HEK293 (cell line): ENCODE measurements around the gene ANGPT4.

Source experiments
- CTCF ChIA-PET: fragments of 350-600 bp; formaldehyde crosslinking; extraction: SDS; loops from one replicate; lab custom pipeline; 2021; ENCODE audit warnings: antibody characterized with exemption; lab: Yijun Ruan, JAX
- POLR2A ChIA-PET: fragments of 300-600 bp; formaldehyde crosslinking; extraction: SDS; loops from one replicate; lab custom pipeline; 2020; ENCODE audit warnings: antibody characterized with exemption, inconsistent platforms; lab: Yijun Ruan, JAX
- H3K27ac ChIP-seq: fragments of 200-500 bp; sonication (Bioruptor generic); 2 replicates; pipeline ENCODE4 v1.5.1; 2014; ENCODE audit warnings: low read depth, low read length, control low read depth, inconsistent platforms; ENCODE audit errors: extremely low read depth
- H3K36me3 ChIP-seq, 2 experiments: fragments of 200-500 bp in 1 of 2; sonication (Bioruptor generic) in 1 of 2; 1 replicate in 1 of 2; 2 replicates in 1 of 2; pipeline ENCODE4 v1.5.1; 2014 to 2017; ENCODE audit warnings: inconsistent platforms in 2 of 2, low read length in 2 of 2; ENCODE audit not compliant: control insufficient read depth in 2 of 2, insufficient read depth in 1 of 2
- H3K4me1 ChIP-seq: fragments of 200-500 bp; sonication (Bioruptor generic); 2 replicates; pipeline ENCODE4 v1.5.1; 2014; ENCODE audit warnings: mild to moderate bottlenecking, low read length, inconsistent platforms; ENCODE audit not compliant: control insufficient read depth, insufficient read depth
- H3K4me3 ChIP-seq: 2 replicates; pipeline ENCODE4 v1.5.1; 2011; ENCODE audit warnings: low read depth, mild to moderate bottlenecking, control low read depth, low read length, moderate library complexity
- H3K9me3 ChIP-seq: fragments of 200-500 bp; sonication (Bioruptor generic); 2 replicates; pipeline ENCODE4 v1.5.1; 2014; ENCODE audit warnings: low read depth, low read length, inconsistent platforms; ENCODE audit not compliant: control insufficient read depth, insufficient read depth
- EGR2 ChIP-seq: fragments of 450-650 bp; formaldehyde crosslinking; IDR thresholded peaks from 2 replicates; pipeline ENCODE4 v1.5.1; 2016; ENCODE audit warnings: low read depth, missing biosample characterization, missing genetic modification characterization
- FEZF1 ChIP-seq: fragments of 450-650 bp; formaldehyde crosslinking; IDR thresholded peaks from 2 replicates; pipeline ENCODE4 v1.5.1; 2016; ENCODE audit warnings: missing biosample characterization, missing genetic modification characterization
- GFI1B ChIP-seq: fragments of 450-650 bp; formaldehyde crosslinking; IDR thresholded peaks from 2 replicates; pipeline ENCODE4 v1.5.1; 2016; ENCODE audit warnings: missing biosample characterization, missing genetic modification characterization
- INSM2 ChIP-seq: fragments of 450-650 bp; formaldehyde crosslinking; IDR thresholded peaks from 2 replicates; pipeline ENCODE4 v1.5.1; 2016; ENCODE audit warnings: missing biosample characterization, missing genetic modification characterization
- KLF16 ChIP-seq: fragments of 450-650 bp; formaldehyde crosslinking; IDR thresholded peaks from 2 replicates; pipeline ENCODE4 v1.5.1; 2017; ENCODE audit warnings: missing biosample characterization, missing genetic modification characterization
- KLF7 ChIP-seq: fragments of 450-650 bp; formaldehyde crosslinking; IDR thresholded peaks from 2 replicates; pipeline ENCODE4 v1.5.1; 2016; ENCODE audit warnings: missing biosample characterization, missing genetic modification characterization, borderline replicate concordance
- MEIS1 ChIP-seq: sonication (generic); formaldehyde crosslinking; IDR thresholded peaks from 2 replicates; pipeline ENCODE4 v1.8.1; 2022; ENCODE audit warnings: missing genetic modification reagents, mild to moderate bottlenecking, borderline replicate concordance
- MZF1 ChIP-seq: fragments of 450-650 bp; formaldehyde crosslinking; IDR thresholded peaks from 2 replicates; pipeline ENCODE4 v1.5.1; 2017; ENCODE audit warnings: missing biosample characterization, missing genetic modification characterization, borderline replicate concordance
- OVOL3 ChIP-seq: fragments of 450-650 bp; formaldehyde crosslinking; IDR thresholded peaks from 2 replicates; pipeline ENCODE4 v1.5.1; 2016; ENCODE audit warnings: missing biosample characterization, missing genetic modification characterization
- SP2 ChIP-seq: fragments of 450-650 bp; formaldehyde crosslinking; IDR thresholded peaks from 2 replicates; pipeline ENCODE4 v1.5.1; 2016; ENCODE audit warnings: missing biosample characterization, missing genetic modification characterization
- ZBTB11 ChIP-seq: fragments of 450-650 bp; formaldehyde crosslinking; conservative IDR thresholded peaks from 2 replicates; pipeline ENCODE4 v1.5.1; 2016; ENCODE audit warnings: low read depth, missing biosample characterization, missing genetic modification characterization
- ZBTB44 ChIP-seq: fragments of 450-650 bp; IDR thresholded peaks from 2 replicates; pipeline ENCODE4 v1.5.1; 2018; ENCODE audit warnings: missing biosample characterization, mild to moderate bottlenecking, missing genetic modification characterization
- ZFP41 ChIP-seq: fragments of 450-650 bp; formaldehyde crosslinking; IDR thresholded peaks from 2 replicates; pipeline ENCODE4 v1.5.1; 2016; ENCODE audit warnings: missing biosample characterization, missing genetic modification characterization, borderline replicate concordance
- ZNF16 ChIP-seq: fragments of 450-650 bp; formaldehyde crosslinking; IDR thresholded peaks from 2 replicates; pipeline ENCODE4 v1.5.1; 2016; ENCODE audit warnings: low read depth, missing biosample characterization, missing genetic modification characterization
- ZNF184 ChIP-seq: fragments of 450-650 bp; IDR thresholded peaks from 2 replicates; pipeline ENCODE4 v1.5.1; 2018; ENCODE audit warnings: missing biosample characterization, mild to moderate bottlenecking, missing genetic modification characterization
- ZNF23 ChIP-seq: fragments of 450-650 bp; formaldehyde crosslinking; IDR thresholded peaks from 2 replicates; pipeline ENCODE4 v1.5.1; 2016; ENCODE audit warnings: missing biosample characterization, missing genetic modification characterization, borderline replicate concordance
- ZNF341 ChIP-seq: fragments of 450-650 bp; formaldehyde crosslinking; IDR thresholded peaks from 2 replicates; pipeline ENCODE4; 2016; ENCODE audit warnings: low read depth, missing biosample characterization, missing genetic modification characterization
- ZNF350 ChIP-seq: fragments of 450-650 bp; formaldehyde crosslinking; IDR thresholded peaks from 2 replicates; pipeline ENCODE4 v1.5.0; 2017; ENCODE audit warnings: missing biosample characterization, mild to moderate bottlenecking, missing genetic modification characterization
- ZNF394 ChIP-seq: fragments of 450-650 bp; formaldehyde crosslinking; IDR thresholded peaks from 2 replicates; pipeline ENCODE4 v1.5.1; 2016; ENCODE audit warnings: missing biosample characterization, missing genetic modification characterization, mild to moderate bottlenecking, moderate library complexity, borderline replicate concordance
- ZNF416 ChIP-seq: fragments of 450-650 bp; formaldehyde crosslinking; IDR thresholded peaks from 2 replicates; pipeline ENCODE4 v1.5.1; 2016; ENCODE audit warnings: missing biosample characterization, missing genetic modification characterization
- ZNF473 ChIP-seq: fragments of 450-650 bp; formaldehyde crosslinking; IDR thresholded peaks from 2 replicates; pipeline ENCODE4 v1.5.1; 2017; ENCODE audit warnings: missing biosample characterization, missing genetic modification characterization
- ZNF544 ChIP-seq: fragments of 450-650 bp; formaldehyde crosslinking; IDR thresholded peaks from 2 replicates; pipeline ENCODE4 v1.5.0; 2017; ENCODE audit warnings: missing biosample characterization, missing genetic modification characterization
- ZNF549 ChIP-seq: fragments of 450-650 bp; IDR thresholded peaks from 2 replicates; pipeline ENCODE4 v1.5.1; 2018; ENCODE audit warnings: missing biosample characterization, missing genetic modification characterization, mild to moderate bottlenecking, inconsistent platforms, moderate library complexity
- ZNF571 ChIP-seq: fragments of 450-650 bp; formaldehyde crosslinking; IDR thresholded peaks from 2 replicates; pipeline ENCODE4 v1.5.0; 2017; ENCODE audit warnings: missing biosample characterization, missing genetic modification characterization
- ZNF580 ChIP-seq: fragments of 450-650 bp; formaldehyde crosslinking; IDR thresholded peaks from 2 replicates; pipeline ENCODE4 v1.5.1; 2016; ENCODE audit warnings: missing biosample characterization, missing genetic modification characterization
- ZNF621 ChIP-seq: fragments of 450-650 bp; formaldehyde crosslinking; IDR thresholded peaks from 2 replicates; pipeline ENCODE4 v1.5.1; 2017; ENCODE audit warnings: missing biosample characterization, missing genetic modification characterization
- ZNF645 ChIP-seq: fragments of 450-650 bp; formaldehyde crosslinking; IDR thresholded peaks from 2 replicates; pipeline ENCODE4; 2016; ENCODE audit warnings: missing biosample characterization, missing genetic modification characterization
- ZNF830 ChIP-seq: fragments of 450-650 bp; IDR thresholded peaks from 2 replicates; pipeline ENCODE4 v1.5.0; 2018; ENCODE audit warnings: missing biosample characterization, missing genetic modification characterization, low read depth, mild to moderate bottlenecking, moderate library complexity
- ZSCAN16 ChIP-seq: fragments of 450-650 bp; formaldehyde crosslinking; IDR thresholded peaks from 2 replicates; pipeline ENCODE4 v1.5.1; 2016; ENCODE audit warnings: missing biosample characterization, missing genetic modification characterization

Gene ANGPT4

GRCh38 chr20:825710-826421 lies 90.3 kb downstream of the ANGPT4 start:
- Histone ChIP-seq H3K27ac (no peak overlapping the region), H3K9me3 (no peaks in the 10 kb centered on the region), H3K4me3 (no peak overlapping the region), H3K36me3 (no peaks in the 10 kb centered on the region), H3K4me1 (no peaks in the 10 kb centered on the region)
- ChIA-PET CTCF (interaction anchor here (0.6 to 1.5 kb wide), 2 partner anchors 130 to 358 kb away, joined by 3 to 4 read pairs; no protein-coding TSS in a partner anchor), POLR2A (no interaction called here)
- no peak for TF ChIP-seq ZSCAN16 (tag by site-specific recombination)
- TF ChIP-seq MEIS1 (CRISPR knock-in tag), result no peak
- TF ChIP-seq ZNF350 (tag by site-specific recombination), result no peak
- TF ChIP-seq ZNF830 (tag by site-specific recombination), result no peak
- no peak for TF ChIP-seq GFI1B (tag by site-specific recombination)
- no peak for TF ChIP-seq ZNF580 (tag by site-specific recombination)
- TF ChIP-seq OVOL3 (tag by site-specific recombination), result no peak
- TF ChIP-seq ZNF23 (tag by site-specific recombination), result no peak
- TF ChIP-seq ZNF473, result no peak
- TF ChIP-seq ZFP41 (tag by site-specific recombination), result no peak
- TF ChIP-seq ZNF544 (tag by site-specific recombination), result no peak
- no peak for TF ChIP-seq ZNF416
- TF ChIP-seq ZBTB11 (tag by site-specific recombination), result no peak
- no peak for TF ChIP-seq INSM2 (tag by site-specific recombination)
- no peak for TF ChIP-seq ZNF645 (tag by site-specific recombination)
- TF ChIP-seq SP2 (tag by site-specific recombination), result no peak
- TF ChIP-seq MZF1, result no peak

GRCh38 chr20:824916-825315 lies 91.2 kb downstream of the ANGPT4 start:
- no peak overlapping the region for H3K4me3 ChIP-seq
- H3K4me1 ChIP-seq, result no peaks in the 10 kb centered on the region
- ChIA-PET CTCF (interaction anchor here (0.6 to 1.7 kb wide), 4 partner anchors 9 to 359 kb away, joined by 3 to 8 read pairs (median 4); partner anchors contain the start of gene SLC52A3), POLR2A (interaction anchor here (1.2 kb wide), 1 partner anchor 8 kb away, joined by 3 read pairs; the partner anchor contains the start of gene FAM110A)
- no peaks in the 10 kb centered on the region for H3K9me3 ChIP-seq
- no peak overlapping the region for H3K27ac ChIP-seq
- no peaks in the 10 kb centered on the region for H3K36me3 ChIP-seq
- no peak for TF ChIP-seq ZBTB44 (tag by site-specific recombination)
- no peak for TF ChIP-seq ZNF341 (tag by site-specific recombination)
- no peak for TF ChIP-seq ZNF394 (tag by site-specific recombination)
- TF ChIP-seq EGR2 (tag by site-specific recombination), result no peak
- no peak for TF ChIP-seq ZNF571 (tag by site-specific recombination)
- TF ChIP-seq ZNF549 (tag by site-specific recombination), result no peak
- no peak for TF ChIP-seq FEZF1 (tag by site-specific recombination)
- TF ChIP-seq KLF16 (tag by site-specific recombination), result no peak
- TF ChIP-seq KLF7, result no peak
- no peak for TF ChIP-seq ZNF621 (tag by site-specific recombination)
- TF ChIP-seq ZNF184 (tag by site-specific recombination), result no peak
- TF ChIP-seq ZNF16 (tag by site-specific recombination), result no peak
